Measurements from ENCODE around the gene GNB1L.

DNA sequence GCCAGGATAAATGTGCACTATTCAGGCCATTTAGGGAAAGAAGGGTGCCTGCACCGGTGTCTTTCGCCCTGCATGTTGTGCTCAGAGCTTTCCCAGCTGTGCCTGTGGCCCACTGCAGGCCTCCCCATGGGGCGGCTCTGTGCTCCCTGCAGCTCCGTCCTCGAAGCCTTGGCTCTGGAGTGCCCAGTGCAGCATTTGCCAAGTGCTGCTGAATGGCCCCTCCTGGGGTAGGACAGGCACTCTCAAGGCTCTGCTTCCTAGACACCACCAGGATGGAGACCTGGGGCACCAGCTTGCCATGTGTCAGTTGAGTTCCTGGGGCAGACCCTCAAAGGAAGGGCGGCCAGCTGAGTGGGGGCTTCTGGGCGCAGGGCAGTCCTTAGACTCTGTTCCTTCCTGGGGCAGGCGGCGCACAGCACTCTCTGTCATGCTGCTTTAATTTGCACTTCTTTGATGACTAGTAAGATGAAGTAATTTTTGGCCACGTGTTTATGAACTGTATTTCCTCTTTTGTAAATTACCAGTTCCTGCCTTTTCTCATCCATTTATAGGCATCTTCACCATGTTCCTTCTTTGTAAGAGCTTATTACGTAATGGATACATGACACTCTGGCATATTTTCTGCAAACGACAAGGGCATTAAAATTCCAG lies 32.1 kb upstream of the GNB1L start:
- TF ChIP-seq CTCF (IDR thresholded peaks at IDR 0.05; ENCODE audit: low read depth, low read length) (no peak), EZH2phosphoT487 (IDR thresholded peaks at IDR 0.05; ENCODE audit: low read depth) (no peak)
